CD4-positive, alpha-beta T cell treated with Interleukin-6 at 100 ng/mL for 8 hours (primary cell): Measurements from ENCODE around the gene OBP2B.
"Not testable (repeated sequence)": the region's sequence is repeated elsewhere in the genome, so short reads cannot be mapped to it uniquely, and the experiment has no call there.

Source experiments
- DNase-seq: peaks from one replicate; pipeline ENCODE4 v3.0.0-alpha.2; 2020; ENCODE audit warnings: mixed read lengths, low spot score

OBP2B gene

DNA sequence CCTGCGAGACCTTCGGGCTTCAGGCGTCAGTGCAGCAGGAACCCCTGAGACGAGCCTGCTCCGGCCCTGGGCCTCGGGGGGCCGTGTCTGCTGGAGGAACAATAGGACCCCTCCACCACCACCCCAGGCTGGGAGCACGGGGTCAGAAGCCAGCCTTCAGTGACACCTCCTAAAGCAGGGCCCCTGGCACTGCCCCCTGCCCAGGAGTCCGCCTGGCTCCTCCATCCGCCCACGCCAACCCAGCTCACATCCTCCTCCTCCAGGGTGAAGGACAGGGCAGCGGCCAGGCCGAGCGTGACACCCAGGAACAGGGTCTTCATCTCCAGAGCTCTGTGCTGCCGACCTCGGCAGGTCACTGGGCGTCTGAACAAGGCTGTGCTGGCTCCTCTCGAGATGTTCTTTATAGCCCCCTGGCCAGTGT lies at the start of gene OBP2B:
Gene OBP2B, minus strand, starts transcription at position 371 of the 421 bp plus-strand sequence. Its CDS starts 51 bp downstream, at position 320.
- DNase-seq: not testable (repeated sequence)

DNA sequence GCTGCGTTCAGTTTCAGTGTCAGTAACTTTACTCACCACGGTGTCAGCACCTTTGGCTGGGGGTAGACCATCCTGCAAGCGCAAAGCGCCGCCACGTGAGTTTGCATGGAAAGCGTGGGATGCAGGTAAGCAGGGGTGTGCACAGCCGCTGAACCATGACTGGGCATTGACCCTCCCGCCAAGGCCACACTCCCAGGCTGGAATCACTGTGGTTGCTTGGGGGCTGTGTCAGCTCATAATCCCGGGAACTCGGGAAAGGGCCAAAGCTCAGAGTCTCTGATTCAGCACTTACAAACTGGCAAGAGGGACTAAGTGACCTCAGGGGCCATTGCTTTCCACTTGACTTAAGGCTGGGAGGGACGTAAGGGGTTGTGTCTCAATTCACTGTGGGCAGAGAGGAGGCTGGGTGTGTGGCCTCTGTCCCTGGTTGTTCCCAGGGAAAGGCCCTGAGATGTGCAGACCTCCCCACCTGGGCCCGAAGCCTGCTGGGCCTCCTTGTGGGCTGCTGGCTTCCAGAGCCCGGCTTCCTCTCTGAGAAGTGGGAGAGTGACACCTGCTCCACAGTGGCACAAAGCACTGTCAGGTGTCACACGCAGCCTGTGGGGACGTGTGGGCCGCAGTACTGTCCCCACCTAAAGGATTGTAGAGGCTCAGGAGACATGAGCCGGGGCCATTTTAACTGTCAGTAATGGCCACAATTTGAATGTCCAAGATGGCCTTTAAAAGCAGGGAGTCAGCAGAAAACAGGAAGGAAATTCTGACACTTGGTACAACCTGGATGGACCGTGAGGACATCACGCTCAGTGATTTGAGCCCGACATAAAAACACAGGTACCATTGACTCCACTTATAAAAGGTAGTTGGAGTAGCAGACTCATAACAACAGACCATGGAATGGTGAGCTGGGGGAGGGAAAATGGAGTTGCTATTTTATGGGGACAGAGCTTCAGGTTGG lies 49.3 kb upstream of the OBP2B start:
- DNase-seq: no peak

GRCh38 chr9:133257465-133257956 lies 48.5 kb upstream of the OBP2B start:
- no peak for DNase-seq

- no peak for DNase-seq
Observed at GRCh38 chr9:133256686-133257091, 47.6 kb upstream of the OBP2B start.

DNA sequence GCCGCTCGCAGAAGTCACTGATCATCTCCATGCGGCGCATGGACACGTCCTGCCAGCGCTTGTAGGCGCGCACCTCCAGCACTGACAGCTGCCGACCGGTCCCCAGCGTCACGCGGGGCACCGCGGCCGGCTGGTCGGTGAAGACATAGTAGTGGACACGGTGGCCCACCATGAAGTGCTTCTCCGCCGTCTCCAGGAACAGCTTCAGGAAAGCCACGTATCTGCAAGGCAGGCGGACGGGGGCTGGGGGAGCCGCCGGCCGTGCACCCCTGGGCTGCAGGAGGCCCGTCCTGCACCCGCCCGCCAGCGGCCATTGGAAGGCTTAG lies 47.0 kb upstream of the OBP2B start:
- no peak for DNase-seq

DNA sequence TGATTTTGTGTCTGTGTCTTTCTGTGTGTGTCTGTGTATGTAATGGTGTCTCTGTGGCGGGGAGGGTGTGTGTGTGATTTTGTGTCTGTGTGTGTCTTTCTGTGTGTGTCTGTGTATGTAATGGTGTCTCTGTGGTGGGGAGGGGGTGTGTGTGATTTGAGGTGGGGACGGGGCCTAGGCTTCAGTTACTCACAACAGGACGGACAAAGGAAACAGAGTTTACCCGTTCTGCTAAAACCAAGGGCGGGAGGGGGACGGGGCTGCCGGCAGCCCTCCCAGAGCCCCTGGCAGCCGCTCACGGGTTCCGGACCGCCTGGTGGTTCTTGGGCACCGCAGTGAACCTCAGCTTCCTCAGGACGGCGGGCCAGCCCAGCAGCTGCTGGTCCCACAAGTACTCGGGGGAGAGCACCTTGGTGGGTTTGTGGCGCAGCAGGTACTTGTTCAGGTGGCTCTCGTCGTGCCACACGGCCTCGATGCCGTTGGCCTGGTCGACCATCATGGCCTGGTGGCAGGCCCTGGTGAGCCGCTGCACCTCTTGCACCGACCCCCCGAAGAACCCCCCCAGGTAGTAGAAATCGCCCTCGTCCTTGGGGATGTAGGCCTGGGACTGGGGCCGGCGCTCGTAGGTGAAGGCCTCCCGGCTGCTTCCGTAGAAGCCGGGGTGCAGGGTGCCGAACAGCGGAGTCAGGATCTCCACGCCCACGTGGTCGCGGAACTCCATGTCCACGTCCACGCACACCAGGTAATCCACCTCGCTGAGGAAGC lies 46.5 kb upstream of the OBP2B start:
- no peak for DNase-seq

DNA sequence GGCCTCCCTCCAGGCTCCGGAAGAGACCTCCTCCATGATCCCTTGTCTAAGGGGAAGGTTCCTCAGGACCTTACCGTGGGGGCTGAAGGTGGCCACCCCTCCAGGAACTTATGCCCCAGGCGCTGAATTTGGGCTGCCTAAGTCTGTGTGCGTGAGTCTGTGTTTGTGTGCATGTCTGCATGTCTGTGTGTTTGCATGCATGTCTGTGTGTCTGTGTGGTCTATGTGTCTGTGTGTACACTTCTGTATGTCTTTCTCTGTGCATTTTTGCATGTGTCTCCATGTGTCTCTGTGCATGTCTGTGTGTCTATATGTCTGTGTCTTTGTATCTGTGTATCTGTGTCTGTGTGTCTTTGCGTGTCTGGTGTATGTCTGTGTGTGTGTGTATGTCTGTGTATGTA lies 45.4 kb upstream of the OBP2B start:
- DNase-seq: no peak

DNA sequence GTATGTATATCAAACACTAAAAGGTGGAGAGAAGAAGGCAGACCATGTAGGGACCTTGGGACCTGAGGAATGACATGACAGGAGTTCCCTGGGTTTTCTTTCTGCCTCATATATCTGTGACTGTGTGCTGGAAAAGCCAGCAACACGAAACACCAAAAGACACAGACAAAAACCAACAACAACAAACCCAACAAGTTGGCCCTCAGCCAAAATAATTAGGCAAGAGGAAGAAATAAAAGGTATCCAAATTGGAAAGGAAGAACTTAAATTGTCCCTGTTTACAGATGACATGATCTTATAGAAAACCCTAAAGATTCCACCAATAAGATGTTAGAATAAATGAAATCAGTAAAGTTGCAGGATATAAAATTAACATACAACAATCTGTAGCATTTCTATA lies 44.2 kb upstream of the OBP2B start:
- no peak for DNase-seq

DNA sequence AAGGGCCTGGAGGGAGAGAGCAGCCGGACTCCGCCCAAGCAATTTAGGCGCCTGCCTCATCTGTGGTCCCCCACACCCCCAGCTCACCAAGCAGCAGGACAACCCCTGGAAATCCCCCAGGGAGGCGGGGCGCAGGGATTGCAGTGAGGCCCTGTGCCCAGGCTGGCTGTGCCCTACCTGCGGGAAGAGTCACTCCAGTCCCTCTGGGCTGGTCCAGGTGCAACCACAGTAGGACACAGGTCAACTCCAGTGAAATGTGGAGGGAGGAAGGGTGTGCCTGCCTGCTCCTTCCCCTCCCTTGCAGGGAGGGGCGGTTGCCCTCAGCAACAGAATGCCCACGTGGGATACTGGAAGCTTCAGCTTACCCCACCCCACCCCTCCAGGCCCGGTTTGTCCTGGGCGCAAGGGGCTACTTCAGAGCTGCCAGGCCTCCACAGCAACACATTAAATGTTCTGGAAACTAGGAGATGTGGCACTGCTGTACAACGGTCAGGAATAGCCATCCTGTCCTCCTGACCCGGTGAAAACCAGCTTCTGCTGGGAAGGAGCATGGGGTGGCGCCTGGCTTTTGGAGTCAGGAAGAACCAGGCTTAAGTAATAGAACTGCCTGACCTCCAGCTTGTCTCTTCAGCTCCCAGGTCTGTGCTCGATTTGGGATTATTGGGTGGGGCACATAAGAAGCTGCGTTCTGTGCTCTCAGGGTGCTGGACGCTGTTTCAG lies 43.4 kb upstream of the OBP2B start:
- DNase-seq: no peak

- DNase-seq: no peak
Observed at GRCh38 chr9:133251773-133252172, 42.7 kb upstream of the OBP2B start.

DNA sequence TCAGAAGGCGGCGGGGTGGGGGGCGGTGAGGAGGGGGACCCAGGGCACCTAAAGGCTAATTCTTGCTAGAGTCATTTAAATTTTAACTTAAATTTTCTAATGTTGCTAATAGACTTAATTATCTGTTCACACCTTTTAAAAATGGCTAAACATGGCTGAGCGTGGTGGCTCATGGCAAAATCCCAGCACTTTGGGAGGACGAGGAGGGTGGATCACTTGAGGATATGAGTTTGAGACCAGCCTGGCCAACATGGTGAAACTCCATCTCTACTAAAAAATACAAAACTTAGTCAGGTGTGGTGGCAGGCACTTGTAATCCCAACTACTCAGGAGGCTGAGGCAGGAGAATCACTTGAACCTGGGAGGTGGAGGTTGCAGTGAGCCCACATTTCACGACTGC lies 42.2 kb upstream of the OBP2B start:
- not testable (repeated sequence) for DNase-seq

DNA sequence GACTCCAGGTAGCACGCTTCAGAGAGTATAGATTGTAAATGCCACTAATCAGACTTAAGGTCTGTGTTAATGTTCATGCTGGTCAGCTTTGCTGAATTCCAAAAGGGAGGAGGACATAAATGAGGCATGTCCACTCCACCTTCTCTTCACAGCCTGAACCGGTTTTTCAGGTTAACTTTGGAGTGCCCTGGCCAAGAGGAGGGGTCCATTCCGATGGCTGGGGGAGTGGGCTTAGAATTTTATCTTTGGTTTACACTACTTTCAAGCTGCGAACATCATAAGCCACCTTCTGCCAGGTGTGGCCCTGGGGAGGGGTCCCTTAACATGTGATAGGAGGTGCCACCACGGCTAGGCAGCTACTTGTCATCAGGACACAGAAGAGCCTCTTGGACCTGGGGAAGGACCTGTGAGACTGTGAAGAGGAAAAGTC lies 41.7 kb upstream of the OBP2B start:
- no peak for DNase-seq

DNA sequence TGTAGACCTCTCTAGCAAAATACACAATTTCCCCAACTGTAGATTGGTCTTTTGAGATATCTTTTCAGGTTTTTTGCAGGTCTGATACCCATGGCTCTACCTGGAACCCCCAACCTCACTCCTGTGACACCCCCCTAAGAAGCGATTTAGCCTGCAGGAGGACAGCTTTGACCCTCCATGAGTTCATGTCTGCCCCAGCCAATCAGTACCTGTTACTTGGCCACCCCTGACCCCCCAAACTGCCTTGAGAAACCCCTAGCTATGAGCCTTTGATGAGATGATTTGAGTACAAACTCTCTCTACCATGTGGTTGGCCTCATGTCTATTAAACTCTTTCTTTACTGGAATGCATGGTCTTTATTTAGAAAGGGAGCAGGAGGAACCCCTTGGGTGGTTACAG lies 40.3 kb upstream of the OBP2B start:
- DNase-seq: no peak

DNA sequence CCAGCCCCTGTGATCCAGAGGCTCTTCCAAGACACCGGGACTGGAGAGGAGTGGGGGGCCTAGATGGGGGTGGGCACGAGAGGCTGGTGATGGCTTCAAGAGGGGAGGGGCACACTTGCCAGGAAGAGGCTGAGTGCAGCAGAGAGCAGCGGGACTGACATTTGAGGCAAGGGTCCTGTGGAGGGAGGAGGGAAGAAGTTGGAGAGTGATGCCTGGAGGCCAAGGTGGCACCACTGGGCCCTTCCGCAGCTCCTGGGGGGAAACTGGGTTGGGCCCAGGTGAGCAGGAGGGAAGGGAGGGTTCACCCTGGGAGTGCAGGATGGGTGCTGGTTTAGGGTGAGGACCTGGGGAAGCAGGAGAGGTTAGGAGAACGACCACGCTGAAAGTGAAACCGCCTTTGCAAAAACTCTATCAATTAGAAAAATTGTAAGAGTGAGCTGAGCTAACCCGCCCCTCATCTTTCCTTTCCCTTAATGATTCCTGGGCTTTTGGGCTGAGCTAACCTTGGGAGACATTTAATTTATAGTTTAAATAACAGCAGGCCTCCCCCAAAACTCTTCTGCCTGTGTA lies 39.8 kb upstream of the OBP2B start:
- no peak for DNase-seq

DNA sequence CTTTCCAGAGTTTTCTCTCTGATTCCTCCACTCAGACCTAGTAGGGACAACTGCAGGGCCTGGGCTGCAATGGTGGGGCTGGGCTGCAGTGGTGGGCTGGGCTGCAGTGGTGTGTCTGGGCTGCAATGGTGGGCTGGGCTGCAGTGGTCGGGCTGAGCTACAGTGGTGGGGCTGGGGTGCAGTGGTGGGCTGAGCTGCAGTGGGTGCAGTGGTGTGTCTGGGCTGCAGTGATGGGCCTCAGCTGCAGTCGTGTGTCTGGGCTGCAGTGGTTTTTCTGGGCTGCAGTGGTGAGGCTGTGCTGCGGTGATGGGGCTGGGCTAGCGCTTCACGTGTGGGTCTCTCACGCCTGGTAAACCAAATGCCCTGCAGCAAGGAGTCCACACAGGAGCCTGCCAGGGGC lies 38.6 kb upstream of the OBP2B start:
- no peak for DNase-seq

GRCh38 chr9:133246991-133247390 lies 37.9 kb upstream of the OBP2B start:
- DNase-seq: no peak

GRCh38 chr9:133246562-133246961 lies 37.5 kb upstream of the OBP2B start:
- DNase-seq: no peak

DNA sequence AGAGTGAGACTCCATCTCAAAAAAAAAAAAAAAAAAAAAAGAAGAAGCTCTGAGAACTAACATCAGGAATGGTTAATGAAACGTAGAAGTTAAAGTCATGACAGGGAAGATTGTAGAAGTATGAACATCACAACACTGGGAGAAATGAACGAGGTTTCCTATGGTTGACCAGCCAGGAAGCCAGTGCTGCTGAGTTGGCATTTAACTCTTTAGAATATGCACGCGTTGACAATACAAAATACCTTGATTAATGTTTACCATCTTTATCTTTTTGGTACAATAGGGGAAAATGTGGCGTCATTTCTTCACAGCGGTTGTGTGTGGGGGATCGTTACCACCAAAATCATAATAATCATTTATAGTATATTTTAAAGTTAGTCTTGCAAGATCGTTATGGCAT lies 33.9 kb upstream of the OBP2B start:
- no peak for DNase-seq

GRCh38 chr9:133242241-133242640 lies 33.2 kb upstream of the OBP2B start:
- DNase-seq: no peak

- no peak for DNase-seq
Observed at GRCh38 chr9:133239533-133240090, 30.6 kb upstream of the OBP2B start.

DNA sequence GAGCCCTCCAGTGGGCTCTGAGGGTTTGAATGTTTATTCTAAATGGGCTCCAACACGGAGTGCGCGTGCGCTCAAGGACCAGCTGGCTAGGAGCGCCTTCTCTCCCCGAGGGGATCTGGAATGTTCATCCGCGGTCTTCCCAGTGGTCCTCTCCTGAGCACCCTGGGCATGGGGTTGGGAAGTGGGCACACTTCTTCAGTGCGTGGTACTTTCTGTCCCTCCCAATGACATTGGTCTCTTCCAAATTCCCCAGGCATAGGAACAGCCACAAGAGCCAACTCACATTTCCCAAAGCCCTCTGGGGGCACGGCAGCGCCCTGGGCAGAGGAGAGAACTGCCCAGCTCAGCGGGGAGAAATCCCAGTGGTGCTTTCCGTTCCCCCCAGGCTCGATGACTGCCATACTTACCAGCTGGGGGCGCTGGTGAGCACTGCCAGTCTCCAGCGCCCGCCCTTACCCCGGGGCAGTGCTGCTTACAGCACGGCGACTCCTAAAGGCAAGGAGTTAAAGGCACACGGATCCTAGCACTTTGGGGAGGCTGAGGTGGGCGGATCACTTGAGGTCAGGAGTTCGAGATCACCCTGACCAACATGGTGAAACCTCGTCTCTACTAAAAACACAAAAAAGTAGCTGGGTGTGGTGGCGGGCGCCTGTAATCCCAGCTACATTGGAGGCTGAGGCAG lies 29.9 kb upstream of the OBP2B start:
- DNase-seq: peak; percentile 47
